ENCODE measurements around the gene CMIP.

CMIP gene

DNA sequence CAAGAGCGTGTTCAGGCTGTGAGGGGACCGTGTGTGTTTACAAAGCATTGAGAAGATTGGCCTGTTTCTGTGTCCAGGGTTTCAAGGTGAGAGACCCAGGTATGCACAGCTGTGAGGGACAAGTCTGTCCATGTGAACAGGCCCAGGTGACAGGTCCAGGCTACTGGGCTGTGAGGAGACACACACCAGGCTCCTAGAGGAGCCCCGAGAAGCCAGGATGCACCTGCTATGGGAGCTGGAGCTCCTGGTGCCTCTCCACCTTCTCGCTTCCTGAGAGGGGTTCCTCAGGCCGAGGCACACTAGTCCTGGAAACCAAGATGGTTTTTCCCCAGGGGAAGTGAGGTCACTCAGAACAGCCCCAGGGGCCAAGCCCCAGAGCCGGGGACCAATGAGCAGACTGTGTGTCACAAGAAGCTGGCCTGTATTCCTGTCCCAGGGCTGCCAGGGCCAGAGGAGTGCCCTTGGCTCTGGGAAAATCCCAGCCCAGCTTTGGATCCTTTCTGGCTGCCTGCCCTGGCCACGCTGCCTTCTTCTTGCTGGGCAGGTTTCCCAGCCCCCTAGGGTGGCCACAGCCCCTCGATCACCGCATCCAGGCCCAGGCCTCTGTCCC, 181.0 kb downstream of the CMIP start:
- H3K4me3 ChIP-seq (ENCODE audit: low read depth, low read length): no peak overlapping the region
- TF ChIP-seq, protein P1, sequence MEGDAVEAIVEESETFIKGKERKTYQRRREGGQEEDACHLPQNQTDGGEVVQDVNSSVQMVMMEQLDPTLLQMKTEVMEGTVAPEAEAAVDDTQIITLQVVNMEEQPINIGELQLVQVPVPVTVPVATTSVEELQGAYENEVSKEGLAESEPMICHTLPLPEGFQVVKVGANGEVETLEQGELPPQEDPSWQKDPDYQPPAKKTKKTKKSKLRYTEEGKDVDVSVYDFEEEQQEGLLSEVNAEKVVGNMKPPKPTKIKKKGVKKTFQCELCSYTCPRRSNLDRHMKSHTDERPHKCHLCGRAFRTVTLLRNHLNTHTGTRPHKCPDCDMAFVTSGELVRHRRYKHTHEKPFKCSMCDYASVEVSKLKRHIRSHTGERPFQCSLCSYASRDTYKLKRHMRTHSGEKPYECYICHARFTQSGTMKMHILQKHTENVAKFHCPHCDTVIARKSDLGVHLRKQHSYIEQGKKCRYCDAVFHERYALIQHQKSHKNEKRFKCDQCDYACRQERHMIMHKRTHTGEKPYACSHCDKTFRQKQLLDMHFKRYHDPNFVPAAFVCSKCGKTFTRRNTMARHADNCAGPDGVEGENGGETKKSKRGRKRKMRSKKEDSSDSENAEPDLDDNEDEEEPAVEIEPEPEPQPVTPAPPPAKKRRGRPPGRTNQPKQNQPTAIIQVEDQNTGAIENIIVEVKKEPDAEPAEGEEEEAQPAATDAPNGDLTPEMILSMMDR (IDR thresholded peaks at IDR 0.05; ENCODE audit: low read depth, low read length): no peak
- DNase-seq (ENCODE audit: low read depth, low spot score): peak; percentile 43
- in situ Hi-C loops (cut with HindIII; ENCODE audit: low sequenced_read_pairs): no loop called here

DNA sequence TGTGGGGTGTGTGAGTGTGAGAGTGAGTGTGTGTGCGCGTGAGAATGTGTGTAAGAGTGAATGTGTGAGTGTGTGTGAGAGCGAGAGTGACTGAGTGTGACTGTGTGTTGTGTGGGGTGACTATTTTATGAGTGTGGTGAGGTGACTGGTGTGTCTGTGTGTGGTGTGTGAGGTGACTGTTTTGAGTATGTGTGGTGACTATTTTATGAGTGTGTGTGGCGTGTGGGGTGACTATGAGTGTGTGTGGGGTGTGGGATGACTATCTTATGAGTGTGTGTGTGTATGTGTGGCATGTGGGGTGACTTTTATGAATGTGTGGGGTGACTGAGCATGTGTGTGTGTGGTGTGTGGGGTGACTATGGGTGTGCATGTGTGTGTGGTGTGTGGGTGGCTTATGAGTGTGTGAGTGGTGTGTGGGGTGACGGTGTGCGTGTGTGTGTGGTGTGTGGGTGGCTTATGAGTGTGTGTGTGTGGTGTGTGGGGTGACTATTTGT, 181.6 kb downstream of the CMIP start:
- DNase-seq (ENCODE audit: low read depth, low spot score): no peak
- no peak overlapping the region for H3K4me3 ChIP-seq (ENCODE audit: low read depth, low read length)
- in situ Hi-C loops (cut with HindIII; ENCODE audit: low sequenced_read_pairs): no loop called here
- TF ChIP-seq, protein P1 (IDR thresholded peaks at IDR 0.05; ENCODE audit: low read depth, low read length): no peak

DNA sequence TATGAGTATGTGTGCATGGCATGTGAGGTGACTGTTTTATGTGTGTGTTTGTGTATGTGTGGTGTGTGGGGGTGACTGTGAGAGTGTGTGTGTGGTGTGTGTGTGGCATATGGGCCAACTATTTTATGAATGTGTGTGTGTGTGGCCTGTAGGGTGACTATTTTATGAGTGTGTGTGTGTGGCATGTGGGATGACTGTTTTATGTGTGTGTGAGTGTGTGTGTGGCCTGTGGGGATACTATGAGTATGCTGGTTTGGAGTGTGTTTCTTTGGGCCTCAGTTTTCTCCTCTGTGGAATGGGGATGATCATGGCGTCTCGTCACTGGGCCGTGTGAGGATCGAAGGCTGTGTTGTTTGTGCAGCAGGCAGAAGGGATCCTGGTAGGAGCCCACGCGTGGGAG, 182.4 kb downstream of the CMIP start:
- no peak for DNase-seq (ENCODE audit: low read depth, low spot score)
- TF ChIP-seq, protein P1 (IDR thresholded peaks at IDR 0.05; ENCODE audit: low read depth, low read length): no peak
- H3K4me3 ChIP-seq (ENCODE audit: low read depth, low read length): no peak overlapping the region
- in situ Hi-C loops (cut with HindIII; ENCODE audit: low sequenced_read_pairs): no loop called here

DNA sequence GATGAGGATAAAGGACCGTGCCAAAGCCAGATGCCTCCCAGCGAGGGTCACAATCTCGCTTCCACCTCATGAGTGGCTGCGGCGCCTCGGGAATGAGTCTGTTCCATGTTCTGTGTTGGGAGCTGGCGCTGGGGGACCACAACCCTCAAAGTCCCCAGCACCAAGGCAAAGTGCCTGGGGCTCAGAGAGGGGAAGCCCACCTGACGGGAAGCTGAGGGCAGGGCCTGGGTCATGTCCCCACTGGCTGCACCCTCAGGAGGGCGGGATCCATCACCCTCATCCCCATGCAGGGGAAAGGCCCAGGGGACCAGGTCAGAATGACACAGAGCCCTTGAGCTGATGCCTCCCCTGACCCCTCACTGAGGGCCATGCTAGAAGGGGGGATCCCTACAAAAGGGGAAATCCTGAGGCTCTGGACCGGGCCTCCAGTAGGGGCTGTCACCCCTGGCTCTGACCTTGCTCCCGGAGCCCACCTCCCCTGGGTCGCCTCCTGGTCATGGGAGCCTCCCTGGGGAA, 183.2 kb downstream of the CMIP start:
- TF ChIP-seq, protein P1 (IDR thresholded peaks at IDR 0.05; ENCODE audit: low read depth, low read length): no peak
- H3K4me3 ChIP-seq (ENCODE audit: low read depth, low read length): no peak overlapping the region
- no peak for DNase-seq (ENCODE audit: low read depth, low spot score)
- in situ Hi-C loops (cut with HindIII; ENCODE audit: low sequenced_read_pairs): no loop called here

DNA sequence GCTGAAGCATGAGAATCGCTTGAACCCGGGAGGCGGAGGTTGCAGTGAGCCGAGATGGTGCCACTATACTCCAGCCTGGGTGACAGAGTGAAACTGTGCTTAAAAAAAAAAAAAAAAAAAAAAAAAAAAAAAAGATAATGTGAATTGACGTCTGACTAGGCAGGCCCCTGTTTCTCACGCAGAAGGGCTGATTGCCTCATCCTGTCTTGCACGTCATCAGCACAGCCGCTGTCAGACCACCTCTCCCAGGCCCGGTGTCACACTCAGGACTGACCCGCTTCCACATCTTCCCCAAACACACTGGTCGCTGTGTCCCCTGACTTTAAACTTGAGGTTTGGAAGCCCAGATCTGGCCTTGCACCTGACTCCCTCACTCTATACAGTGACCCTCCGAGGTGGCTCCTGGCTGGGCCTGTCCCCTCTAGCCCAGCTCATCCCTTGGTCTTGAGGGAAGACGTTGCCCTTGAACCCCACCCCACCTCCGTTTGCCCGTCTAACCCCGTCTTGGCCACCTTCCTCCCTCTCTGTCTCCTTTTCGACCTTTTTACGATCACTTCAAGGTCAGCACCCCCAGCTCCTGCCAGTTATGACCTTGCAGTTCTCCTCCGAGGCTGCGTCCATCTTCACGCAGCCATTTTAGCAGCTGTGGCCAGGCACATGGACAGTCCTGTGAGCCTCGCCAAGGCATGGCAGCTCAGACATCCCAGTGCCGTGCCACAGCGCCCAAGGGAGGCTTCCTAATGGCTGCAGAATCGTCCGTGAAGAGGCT, 184.6 kb downstream of the CMIP start:
- in situ Hi-C loops (cut with HindIII; ENCODE audit: low sequenced_read_pairs): no loop called here
- DNase-seq (ENCODE audit: low read depth, low spot score): no peak

DNA sequence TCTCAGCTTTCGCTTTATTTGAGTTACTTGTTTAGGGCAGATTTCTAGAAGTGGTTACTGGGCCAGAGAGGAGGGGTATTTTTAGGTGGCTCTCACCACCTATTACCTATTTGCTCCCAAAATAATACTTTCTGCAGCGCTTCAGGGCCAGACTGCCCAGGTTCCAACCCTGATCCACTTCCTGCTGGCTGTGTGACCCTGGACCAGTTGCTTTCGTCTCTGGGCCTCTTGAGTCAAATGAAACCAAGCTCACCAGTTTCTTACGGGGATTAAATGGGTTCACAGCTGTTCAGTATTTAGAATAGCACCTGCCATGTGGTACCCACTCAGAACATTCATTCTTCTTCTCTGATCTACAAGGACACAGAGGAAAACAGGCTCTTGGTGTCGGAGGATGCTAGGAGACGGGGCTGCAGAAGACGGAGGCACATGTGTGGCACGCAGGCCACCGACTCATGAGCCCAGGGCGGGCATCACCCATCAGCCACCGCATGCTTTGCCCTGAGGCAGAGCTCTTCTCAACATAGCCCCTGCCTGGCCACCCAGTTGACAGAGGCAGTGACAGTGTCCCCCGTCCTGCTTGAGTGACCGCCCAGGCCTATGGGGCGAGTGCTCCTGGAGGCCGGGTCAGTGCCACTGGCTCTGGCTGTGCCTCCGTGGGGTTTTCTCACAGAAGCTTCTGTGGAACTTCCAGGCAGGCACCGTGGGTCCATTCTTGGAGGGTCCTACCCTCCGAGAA, 185.5 kb downstream of the CMIP start:
- TF ChIP-seq, protein P1 (IDR thresholded peaks at IDR 0.05; ENCODE audit: low read depth, low read length): no peak
- H3K4me3 ChIP-seq (ENCODE audit: low read depth, low read length): no peak overlapping the region
- in situ Hi-C loops (cut with HindIII; ENCODE audit: low sequenced_read_pairs): no loop called here
- no peak for DNase-seq (ENCODE audit: low read depth, low spot score)

More for the DNA sequence above, 184.6 kb downstream of the CMIP start:
- TF ChIP-seq, protein P1 (IDR thresholded peaks at IDR 0.05; ENCODE audit: low read depth, low read length): no peak
- no peak overlapping the region for H3K4me3 ChIP-seq (ENCODE audit: low read depth, low read length)
